Activated effector memory CD4-positive, alpha-beta T cell treated with anti-CD3 and anti-CD28 coated beads, Interleukin-2, amount 50 U/mL, for 16 hours (primary cell): ENCODE results near the gene ALPG.

Experiments
- DNase-seq: peaks from one replicate; pipeline ENCODE4 v3.0.0-alpha.2; 2020

ALPG gene

GRCh38 chr2:232460171-232460570 lies 53.5 kb downstream of the ALPG start:
- DNase-seq, result no peak
